Neural crest cell (in vitro differentiated cells): Measurements from ENCODE around the gene NELL2. TPM values are rescaled to one million over a fixed set of nuclear protein-coding genes. Genes with fewer than 3 reads are reported as not detected.

Experiments used
- DNase-seq: peaks from one replicate; pipeline ENCODE4 v3.0.0; 2021; ENCODE audit warnings: low read depth, mixed read lengths, low spot score
- H3K27ac Mint-ChIP-seq: one replicate; pipeline ENCODE4 v1.8.0; 2021; ENCODE audit warnings: mild to moderate bottlenecking, mixed read lengths; ENCODE audit not compliant: unreplicated experiment
- H3K27me3 Mint-ChIP-seq: 2 replicates; pipeline ENCODE4 v1.8.0; 2021; ENCODE audit warnings: low read depth, mild to moderate bottlenecking, mixed read lengths
- H3K36me3 Mint-ChIP-seq: 2 replicates; pipeline ENCODE4 v1.8.0; 2021; ENCODE audit warnings: low read depth, mild to moderate bottlenecking, mixed read lengths
- H3K4me1 Mint-ChIP-seq: 2 replicates; pipeline ENCODE4 v1.8.0; 2021; ENCODE audit warnings: mixed read lengths
- H3K4me3 Mint-ChIP-seq: one replicate; pipeline ENCODE4 v1.8.0; 2021; ENCODE audit warnings: mild to moderate bottlenecking, mixed read lengths
- H3K9me3 Mint-ChIP-seq: 2 replicates; pipeline ENCODE4 v1.8.0; 2021; ENCODE audit warnings: mixed read lengths
- CTCF ChIP-seq: fragments of 200-600 bp; sonication (generic); conservative IDR thresholded peaks from 2 replicates; pipeline ENCODE4 v1.5.0; 2021; ENCODE audit warnings: antibody characterized with exemption, mild to moderate bottlenecking
- total RNA-seq: library from RNA; stranded (reverse); gene quantifications from 2 replicates; pipeline ENCODE4 v1.2.1, GENCODE V29; 2021

NELL2 gene
- total RNA-seq, 1 donor from 2014 or later, result 101 TPM

DNA sequence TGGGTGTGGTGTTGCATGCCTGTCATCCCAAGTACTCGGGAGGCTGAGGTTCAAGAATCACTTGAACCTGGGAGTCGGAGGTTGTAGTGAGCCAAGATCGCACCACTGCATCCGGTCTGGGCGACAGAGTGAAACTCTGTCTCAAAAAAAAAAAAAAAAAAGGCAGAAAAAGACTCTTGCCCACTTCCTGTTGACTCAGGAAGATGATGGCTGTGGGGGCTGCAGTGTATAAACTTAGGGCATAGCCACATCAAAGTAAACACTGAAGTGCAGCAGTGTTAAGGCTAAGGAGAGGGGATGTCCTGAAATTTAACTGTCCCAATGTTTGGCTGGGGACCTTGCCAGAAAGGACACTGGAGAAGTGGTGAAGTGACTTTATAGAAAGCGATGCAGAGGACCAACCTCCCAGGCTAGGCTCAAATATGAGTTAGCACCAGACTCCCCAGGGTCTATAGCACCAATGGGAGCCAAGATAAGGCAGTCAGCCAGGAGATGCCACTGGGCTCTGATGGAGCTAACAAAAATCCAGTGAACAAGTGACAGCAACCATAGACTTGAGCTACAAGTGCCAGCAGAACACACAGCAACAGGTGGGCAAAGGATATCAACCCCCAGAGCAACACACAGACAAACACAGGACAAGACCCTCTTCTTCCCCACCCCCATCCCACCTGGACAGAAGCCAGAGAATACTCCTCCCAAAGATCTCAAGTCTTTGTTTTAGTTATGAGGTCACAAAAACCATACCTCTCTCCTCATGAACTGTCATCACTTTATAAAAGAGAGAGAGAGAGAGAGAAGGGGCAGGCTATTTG is 28.0 kb downstream of the NELL2 start:
- Mint-ChIP-seq H3K9me3 (no peaks in the 10 kb centered on the region), H3K4me3 (no peak overlapping the region), H3K27ac (peak overlapping the region; percentile 29), H3K27me3 (no peaks in the 10 kb centered on the region), H3K36me3 (no peaks in the 10 kb centered on the region), H3K4me1 (peaks cover 26% of the 10 kb centered on the region)
- no peak for TF ChIP-seq CTCF
- DNase-seq, result no peak

DNA sequence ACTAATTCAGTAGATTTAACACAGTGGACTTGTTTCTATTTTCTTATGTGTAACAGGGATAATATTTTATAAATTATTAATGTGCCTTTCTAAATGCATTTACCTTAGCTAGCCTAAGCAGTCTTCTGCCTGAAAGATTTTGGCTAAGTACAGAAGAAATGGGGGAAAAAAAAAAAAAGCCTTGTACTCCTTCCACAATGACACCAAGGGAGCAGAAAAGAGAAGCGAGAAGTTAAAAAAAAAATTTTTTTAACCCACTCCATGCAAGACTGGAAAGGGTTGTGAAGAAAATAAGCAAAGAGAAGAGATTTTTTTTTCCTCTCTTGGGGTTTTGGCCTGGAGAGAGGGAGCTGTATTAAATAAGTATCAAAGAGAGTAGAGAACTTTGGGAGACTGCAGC is 28.7 kb downstream of the NELL2 start:
- Mint-ChIP-seq H3K4me3 (no peak overlapping the region), H3K36me3 (no peaks in the 10 kb centered on the region), H3K27ac (no peak overlapping the region), H3K4me1 (peaks cover 29% of the 10 kb centered on the region), H3K27me3 (no peaks in the 10 kb centered on the region), H3K9me3 (no peaks in the 10 kb centered on the region)
- no peak for TF ChIP-seq CTCF
- DNase-seq, result no peak

DNA sequence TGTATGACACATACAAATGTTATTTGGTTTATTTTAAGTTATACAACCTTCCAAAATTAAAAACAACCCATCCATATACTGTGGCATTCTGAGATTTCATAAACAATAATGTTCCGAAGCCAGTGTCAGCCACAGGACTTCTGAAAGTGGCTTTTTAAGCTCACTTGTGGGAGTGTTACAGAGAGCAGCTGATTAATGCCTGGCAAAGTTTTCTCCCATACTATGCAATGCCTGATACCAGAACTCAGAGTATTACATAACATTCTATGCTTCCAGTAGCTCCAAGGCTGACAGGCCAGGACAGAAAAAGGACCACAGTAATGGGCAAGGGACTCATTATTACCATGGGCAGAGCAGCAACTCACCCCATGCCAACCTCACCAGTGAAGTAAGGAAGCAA is 29.3 kb downstream of the NELL2 start:
- no peak for TF ChIP-seq CTCF
- Mint-ChIP-seq H3K27me3 (no peaks in the 10 kb centered on the region), H3K9me3 (no peaks in the 10 kb centered on the region), H3K4me3 (no peak overlapping the region), H3K36me3 (no peaks in the 10 kb centered on the region), H3K27ac (no peak overlapping the region), H3K4me1 (peaks cover 27% of the 10 kb centered on the region)
- DNase-seq, result no peak

DNA sequence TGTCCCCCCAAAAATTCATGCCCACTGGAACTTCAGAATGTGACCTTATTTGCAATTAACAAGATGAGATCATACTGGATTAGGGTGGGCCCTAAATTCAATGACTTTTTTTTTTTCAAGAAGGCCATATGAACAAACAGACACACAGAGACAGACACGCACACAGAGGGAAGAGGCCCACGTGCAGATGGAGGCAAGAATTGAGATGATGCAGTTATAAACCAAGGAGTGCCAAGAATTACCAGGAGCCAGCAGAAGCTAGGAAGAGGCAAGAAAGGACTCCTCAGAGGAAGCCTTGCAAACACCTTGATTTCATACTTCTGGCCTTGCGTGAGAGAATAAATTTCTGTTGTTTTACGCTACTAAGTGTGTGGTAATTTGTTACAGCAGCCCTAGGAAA is 33.4 kb downstream of the NELL2 start:
- no peak for DNase-seq
- peaks cover 16% of the 10 kb centered on the region for H3K4me1 Mint-ChIP-seq
- H3K4me3 Mint-ChIP-seq, result no peak overlapping the region
- no peak for TF ChIP-seq CTCF
- H3K9me3 Mint-ChIP-seq, result no peaks in the 10 kb centered on the region
- no peaks in the 10 kb centered on the region for H3K36me3 Mint-ChIP-seq
- H3K27ac Mint-ChIP-seq, result no peak overlapping the region
- no peaks in the 10 kb centered on the region for H3K27me3 Mint-ChIP-seq

DNA sequence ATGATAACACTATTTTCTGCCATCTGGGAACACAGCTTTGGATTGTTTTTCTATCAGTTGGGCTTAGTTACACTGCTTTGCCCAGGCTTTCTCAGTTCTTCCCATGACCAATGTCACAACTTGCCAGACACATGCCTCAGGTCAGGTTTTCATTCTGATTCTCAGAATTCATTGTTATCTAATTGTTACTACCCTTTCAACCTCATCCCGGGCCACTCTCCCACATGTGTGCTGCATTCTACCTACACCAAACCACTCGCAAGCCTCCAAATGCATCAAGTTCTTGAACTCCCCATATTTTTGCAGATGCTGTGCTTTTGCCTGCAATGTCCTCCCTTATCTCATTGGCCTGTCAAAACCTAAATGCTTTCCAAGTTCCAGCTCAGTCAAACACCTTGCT is 36.3 kb downstream of the NELL2 start:
- DNase-seq, result no peak
- Mint-ChIP-seq H3K9me3 (no peaks in the 10 kb centered on the region), H3K27ac (no peak overlapping the region), H3K27me3 (no peaks in the 10 kb centered on the region), H3K4me3 (no peak overlapping the region), H3K4me1 (peaks cover 19% of the 10 kb centered on the region), H3K36me3 (no peaks in the 10 kb centered on the region)
- TF ChIP-seq CTCF, result no peak
